B cell (primary cell): ENCODE results near the gene CD55. TPM values are rescaled to one million over a fixed set of nuclear protein-coding genes. Genes with fewer than 3 reads are reported as not detected.

Experiments used
- ATAC-seq: fragments of 200-7000 bp; cut with Tn5 transposase; one replicate; pipeline ENCODE4 v1.10.0; 2021; ENCODE audit warnings: low read depth, mild to moderate bottlenecking, moderate number of reproducible peaks, moderate library complexity
- CTCF ChIA-PET: fragments of 350-600 bp; sonication (Branson Sonifier 250); formaldehyde crosslinking; loops from one replicate; lab custom pipeline; 2021; ENCODE audit warnings: antibody characterized with exemption, inconsistent platforms; lab: Charles Lee
- POLR2A ChIA-PET: fragments of 350-600 bp; sonication (Branson Sonifier 250); formaldehyde crosslinking; loops from one replicate; lab custom pipeline; 2021; ENCODE audit warnings: antibody characterized with exemption; lab: Charles Lee
- DNase-seq: peaks from one replicate; pipeline ENCODE4 v3.0.0; 2013
- H2AFZ ChIP-seq: 2 replicates; pipeline ENCODE4 v1.6.1; 2012; ENCODE audit warnings: mild to moderate bottlenecking, low read depth, low read length; ENCODE audit not compliant: insufficient read depth, poor library complexity, severe bottlenecking
- H3K27ac ChIP-seq, 2 donors: 1 replicate in 1 of 2; 2 replicates in 1 of 2; pipeline ENCODE4 v1.5.1; 2012 to 2013; ENCODE audit warnings: low read length in 2 of 2, mild to moderate bottlenecking in 2 of 2, moderate library complexity in 1 of 2
- H3K27me3 ChIP-seq, 4 experiments: fragments of 200-600 bp in 1 of 4; sonication (generic) in 1 of 4; replicated peaks in 1 of 4; 1 replicate in 2 of 4; 2 replicates in 2 of 4; pipeline versions ENCODE4 v1.6.1 to v1.7.0; 2013 to 2016; ENCODE audit warnings: low read length in 3 of 4, mild to moderate bottlenecking in 2 of 4, mixed read lengths in 1 of 4, moderate library complexity in 1 of 4; ENCODE audit not compliant: insufficient read depth in 4 of 4, control insufficient read depth in 3 of 4; ENCODE audit errors: control extremely low read depth in 1 of 4
- H3K36me3 ChIP-seq, 2 experiments: replicated peaks in 1 of 2; 1 replicate in 1 of 2; 2 replicates in 1 of 2; pipeline versions ENCODE4 v1.6.1 to v1.7.1; 2013; ENCODE audit warnings: low read length in 1 of 2; ENCODE audit not compliant: insufficient read depth in 2 of 2, control insufficient read depth in 1 of 2; ENCODE audit errors: control extremely low read depth in 1 of 2, extremely low read depth in 1 of 2
- H3K4me1 ChIP-seq, 2 donors: fragments of 200-600 bp in 1 of 2; sonication (generic) in 1 of 2; 1 replicate in 1 of 2; 2 replicates in 1 of 2; pipeline versions ENCODE4 v1.5.1 to v1.6.1; 2013 to 2017; ENCODE audit warnings: low read length in 2 of 2; ENCODE audit not compliant: control insufficient read depth in 2 of 2, insufficient read depth in 2 of 2
- H3K4me2 ChIP-seq: replicated peaks from 2 replicates; pipeline ENCODE3; 2012; ENCODE audit warnings: mild to moderate bottlenecking, low read depth, low read length; ENCODE audit not compliant: poor library complexity, severe bottlenecking
- H3K4me3 ChIP-seq, 5 experiments: fragments of 200-600 bp in 1 of 5; sonication (generic) in 1 of 5; 1 replicate in 3 of 5; 2 replicates in 2 of 5; pipeline versions ENCODE4 v1.5.1 to v1.7.0; 2011 to 2016; ENCODE audit warnings: low read length in 4 of 5, mild to moderate bottlenecking in 4 of 5, low read depth in 2 of 5, control low read depth in 1 of 5, moderate library complexity in 1 of 5; ENCODE audit not compliant: insufficient read depth in 1 of 5; ENCODE audit errors: control extremely low read depth in 1 of 5, extremely low read depth in 1 of 5
- H3K79me2 ChIP-seq: fragments of 200-600 bp; sonication (generic); one replicate; pipeline ENCODE4 v1.6.0; 2016; ENCODE audit warnings: low read length; ENCODE audit not compliant: control insufficient read depth, insufficient read depth
- H3K9ac ChIP-seq: fragments of 200-600 bp; sonication (generic); 2 replicates; pipeline ENCODE4 v1.6.1; 2017; ENCODE audit warnings: mild to moderate bottlenecking, low read length, moderate library complexity
- H3K9me3 ChIP-seq, 3 donors: one replicate each; pipeline versions ENCODE4 v1.6.1 to v1.7.1; 2013; ENCODE audit warnings: low read length in 2 of 3; ENCODE audit not compliant: control insufficient read depth in 2 of 3, insufficient read depth in 1 of 3; ENCODE audit errors: control extremely low read depth in 1 of 3
- H4K20me1 ChIP-seq: 2 replicates; pipeline ENCODE4 v1.6.0; 2012; ENCODE audit warnings: mild to moderate bottlenecking, low read length; ENCODE audit not compliant: insufficient read depth, control insufficient read depth, poor library complexity, severe bottlenecking
- H3K27ac Mint-ChIP-seq: one replicate; pipeline ENCODE4 v1.8.0; 2021; ENCODE audit warnings: mixed read lengths
- H3K27me3 Mint-ChIP-seq: one replicate; pipeline ENCODE4 v1.8.0; 2021; ENCODE audit warnings: mixed read lengths
- H3K4me1 Mint-ChIP-seq: one replicate; pipeline ENCODE4 v1.8.0; 2021; ENCODE audit warnings: mixed read lengths
- H3K4me3 Mint-ChIP-seq: one replicate; pipeline ENCODE4 v1.8.0; 2021; ENCODE audit warnings: mixed read lengths
- H3K9me3 Mint-ChIP-seq: one replicate; pipeline ENCODE4 v1.8.0; 2022; ENCODE audit warnings: mixed read lengths; ENCODE audit not compliant: insufficient read depth
- CTCF ChIP-seq: fragments of 200-600 bp; IDR thresholded peaks from one replicate; pipeline ENCODE4 v1.8.0; 2022; ENCODE audit warnings: antibody characterized with exemption, mild to moderate bottlenecking
- EZH2 ChIP-seq: IDR thresholded peaks from 2 replicates; pipeline ENCODE4 v1.6.1; 2012; ENCODE audit warnings: borderline replicate concordance, low read depth, mild to moderate bottlenecking, moderate library complexity, low read length; ENCODE audit not compliant: insufficient read depth, poor library complexity, severe bottlenecking
- WGBS: methylation state at CpG from one replicate; pipeline ENCODE4 v1.1.5; 2013; ENCODE audit warnings: missing lambda C conversion rate; ENCODE audit not compliant: insufficient coverage; 5-methylcytosine and 5-hydroxymethylcytosine counted together
- intact Hi-C: fragments of 100-400 bp; cut with micrococcal nuclease; formaldehyde crosslinking; loops from one replicate; pipeline ENCODE4 v1.10.0; 2022
- polyA minus RNA-seq: library from RNA; depleted of rRNA, polyadenylated mRNA; stranded (reverse); fragments of >200 nt; gene quantifications from 2 replicates; pipeline ENCODE4 v1.2.3, GENCODE V29; 2012
- polyA plus RNA-seq: library from polyadenylated mRNA; depleted of rRNA; stranded (reverse); fragments of >200 nt; gene quantifications from 2 replicates; pipeline ENCODE4 v1.2.3, GENCODE V29; 2012
- total RNA-seq, 2 donors: library from RNA; stranded (reverse); fragments of 120-200 nt in 1 of 2; gene quantifications; 1 replicate in 1 of 2; 2 replicates in 1 of 2; pipeline versions ENCODE4 v1.2.3 to v1.2.4, GENCODE V29; 2013 to 2022

The CD55 gene
- total RNA-seq (239 and 252 TPM in 2 replicates), polyA plus RNA-seq (98.3 and 140 TPM in 2 replicates), polyA minus RNA-seq (205 and 423 TPM in 2 replicates)
- 163 TPM for total RNA-seq (2013)

- H3K4me1 Mint-ChIP-seq, result peaks cover 56% of the 10 kb centered on the region
- peaks cover 38 to 43% of the 10 kb centered on the region in 2 donors for H3K4me1 ChIP-seq
- peak; percentile 43 for TF ChIP-seq CTCF
- no peak for TF ChIP-seq EZH2
- H2AFZ ChIP-seq, result peak within 1 kb of the TSS; percentile 59
- ATAC-seq (peak; percentile 86), DNase-seq (peak; percentile 100)
- no peaks in the 10 kb centered on the region for H3K27me3 Mint-ChIP-seq
- peak within 1 kb of the TSS; percentile 83 to 100 (median 91) for H3K4me3 ChIP-seq
- no peaks in the 10 kb centered on the region for H3K9me3 ChIP-seq
- ChIA-PET POLR2A (interaction anchor here (0.9 to 2.5 kb wide), 17 partner anchors 9 to 501 kb away, joined by 3 to 23 read pairs (median 5); partner anchors contain the start of genes CR1, CR2 and PFKFB2), CTCF (interaction anchor here (0.6 to 3.3 kb wide), 17 partner anchors 11 to 237 kb away, joined by 3 to 35 read pairs (median 4); partner anchors contain the start of gene CR2)
- under 1% methylated on average over 47 of the region's 53 CpGs for WGBS
- H3K27me3 ChIP-seq, result no peaks in the 10 kb centered on the region
- peak within 1 kb of the TSS; percentile 100 for H3K27ac Mint-ChIP-seq
- H3K9me3 Mint-ChIP-seq, result no peaks in the 10 kb centered on the region
- H3K4me2 ChIP-seq, result peak within 1 kb of the TSS; percentile 91
- peak within 1 kb of the TSS; percentile 98 for H3K27ac ChIP-seq
- H3K9ac ChIP-seq, result peak within 1 kb of the TSS; percentile 97
- H3K36me3 ChIP-seq, result peaks cover 9 to 37% of the 10 kb centered on the region in 2 experiments
- peaks cover 28% of the 10 kb centered on the region for H3K79me2 ChIP-seq
- peaks cover 25% of the 10 kb centered on the region for H4K20me1 ChIP-seq
- peak within 1 kb of the TSS; percentile 98 for H3K4me3 Mint-ChIP-seq
- intact Hi-C loops, result loop anchor here (1.0 to 10.0 kb wide), 12 partner anchors 11 to 766 kb away; partner anchors contain the start of genes CR1, CR2 and MAPKAPK2
These were observed at the start of gene CD55 for GRCh38 chr1:207321079-207321789. Gene CD55 (plus strand): TSS chr1:207321678. CDS start chr1:207321766, 88 bp downstream.

- Mint-ChIP-seq H3K4me3 (no peak overlapping the region), H3K4me1 (peaks cover 17% of the 10 kb centered on the region), H3K27me3 (no peaks in the 10 kb centered on the region), H3K27ac (no peak overlapping the region), H3K9me3 (no peaks in the 10 kb centered on the region)
- intact Hi-C loops, result no loop called here
- Histone ChIP-seq H3K9ac (no peak overlapping the region), H4K20me1 (no peaks in the 10 kb centered on the region), H2AFZ (no peak overlapping the region), H3K36me3 (no peaks in the 10 kb centered on the region), H3K4me2 (no peak overlapping the region), H3K27ac (no peak overlapping the region), H3K4me1 (peaks cover 9 to 15% of the 10 kb centered on the region in 2 donors), H3K9me3 (no peaks in the 10 kb centered on the region), H3K79me2 (no peaks in the 10 kb centered on the region), H3K27me3 (no peaks in the 10 kb centered on the region), H3K4me3 (no peak overlapping the region)
- ChIA-PET CTCF (no interaction called here), POLR2A (no interaction called here)
- ATAC-seq (no peak), DNase-seq (no peak)
- no peak for TF ChIP-seq EZH2
- TF ChIP-seq CTCF, result no peak
These were observed 46.6 kb upstream of the CD55 start for GRCh38 chr1:207274882-207275281.
